Erythroblast (primary cell): ENCODE measurements around the gene DYNLRB1.
"Not testable (repeated sequence)": the region's sequence is repeated elsewhere in the genome, so short reads cannot be mapped to it uniquely, and the experiment has no call there.

Experiments
- DNase-seq, 2 experiments: peaks; one replicate each; lab custom pipeline; 2025; lab: John Stamatoyannopoulos, UW
- GATA1 ChIP-seq: IDR thresholded peaks from 2 replicates; pipeline ENCODE4 v1.6.1; 2011; ENCODE audit warnings: low read depth, mild to moderate bottlenecking, control low read depth, low read length, moderate library complexity
- POLR2A ChIP-seq: IDR thresholded peaks from 2 replicates; pipeline ENCODE4 v1.6.1; 2011; ENCODE audit warnings: mild to moderate bottlenecking, low read length

The DYNLRB1 gene

GRCh38 chr20:34495307-34495706 is 20.9 kb upstream of the DYNLRB1 start:
- DNase-seq: no peak
- TF ChIP-seq POLR2A (no peak), GATA1 (no peak)

DNA sequence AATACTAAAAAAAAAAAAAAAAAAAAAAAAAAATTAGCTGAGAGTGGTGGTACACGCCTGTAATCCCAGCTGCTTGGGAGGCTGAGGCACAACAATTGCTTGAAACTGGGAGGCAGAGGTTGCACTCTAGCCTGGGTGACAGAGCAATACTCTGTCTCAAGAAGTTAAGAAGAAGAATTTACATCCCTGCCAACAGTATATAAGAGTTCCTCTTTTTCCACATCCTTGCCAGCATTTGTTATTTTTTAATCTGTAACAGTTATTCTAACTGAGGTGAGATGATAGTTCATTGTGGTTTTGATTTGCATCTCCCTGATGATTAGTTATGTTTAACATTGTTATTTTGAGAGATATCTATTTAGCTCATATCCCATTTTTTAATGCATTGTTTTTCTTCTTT is 20.3 kb upstream of the DYNLRB1 start:
- DNase-seq: no peak
- no peak for TF ChIP-seq POLR2A
- TF ChIP-seq GATA1: no peak

- DNase-seq: not testable (repeated sequence)
Measured at GRCh38 chr20:34497596-34497995, 18.6 kb upstream of the DYNLRB1 start.

- TF ChIP-seq POLR2A: no peak
- no peak for DNase-seq
Measured at GRCh38 chr20:34500823-34501222, 15.4 kb upstream of the DYNLRB1 start.

- no peak for DNase-seq
- TF ChIP-seq GATA1 (no peak), POLR2A (no peak)
Measured at GRCh38 chr20:34506480-34506879, 9.7 kb upstream of the DYNLRB1 start.

DNA sequence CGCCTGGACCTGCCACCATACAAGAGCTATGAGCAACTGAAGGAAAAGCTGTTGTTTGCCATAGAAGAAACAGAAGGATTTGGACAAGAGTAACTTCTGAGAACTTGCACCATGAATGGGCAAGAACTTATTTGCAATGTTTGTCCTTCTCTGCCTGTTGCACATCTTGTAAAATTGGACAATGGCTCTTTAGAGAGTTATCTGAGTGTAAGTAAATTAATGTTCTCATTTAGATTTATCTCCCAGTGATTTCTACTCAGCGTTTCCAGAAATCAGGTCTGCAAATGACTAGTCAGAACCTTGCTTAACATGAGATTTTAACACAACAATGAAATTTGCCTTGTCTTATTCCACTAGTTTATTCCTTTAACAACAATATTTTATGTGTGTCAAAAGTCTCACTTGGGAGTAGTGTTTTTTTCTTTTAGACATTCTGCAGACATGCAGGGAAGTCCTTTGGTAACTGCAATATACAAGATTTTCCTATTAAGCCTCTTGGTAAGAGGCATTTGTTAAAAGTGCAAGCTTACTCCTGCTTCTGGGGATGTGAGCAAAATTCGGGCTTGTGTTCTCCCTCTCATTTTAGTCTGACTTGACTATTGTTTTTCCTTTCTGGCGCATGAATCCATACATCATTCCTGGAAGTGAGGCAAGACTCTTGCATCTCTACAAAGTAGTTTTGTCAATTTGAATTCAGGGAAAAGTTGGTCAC is 8.4 kb upstream of the DYNLRB1 start:
- DNase-seq: no peak
- TF ChIP-seq GATA1 (no peak), POLR2A (no peak)

DNA sequence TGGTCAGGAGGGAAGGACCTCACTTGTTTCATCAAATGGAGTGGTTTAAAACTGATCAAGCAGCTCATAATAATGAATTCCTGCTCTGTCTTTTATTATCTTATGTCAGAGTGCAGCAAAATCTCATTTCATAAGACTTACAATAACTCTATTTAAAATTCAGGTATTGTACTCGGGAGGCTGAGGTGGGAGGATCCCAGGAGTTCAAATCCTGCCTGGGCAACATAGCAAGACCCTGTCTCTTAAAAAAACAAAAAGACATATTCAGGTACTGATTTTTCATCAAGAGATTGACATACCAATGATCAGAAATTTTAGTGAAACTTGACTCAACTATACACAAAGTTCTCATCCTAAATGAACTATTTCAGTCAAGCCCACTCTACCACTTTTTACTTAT is 5.6 kb upstream of the DYNLRB1 start:
- TF ChIP-seq POLR2A (no peak), GATA1 (no peak)
- no peak for DNase-seq

DNA sequence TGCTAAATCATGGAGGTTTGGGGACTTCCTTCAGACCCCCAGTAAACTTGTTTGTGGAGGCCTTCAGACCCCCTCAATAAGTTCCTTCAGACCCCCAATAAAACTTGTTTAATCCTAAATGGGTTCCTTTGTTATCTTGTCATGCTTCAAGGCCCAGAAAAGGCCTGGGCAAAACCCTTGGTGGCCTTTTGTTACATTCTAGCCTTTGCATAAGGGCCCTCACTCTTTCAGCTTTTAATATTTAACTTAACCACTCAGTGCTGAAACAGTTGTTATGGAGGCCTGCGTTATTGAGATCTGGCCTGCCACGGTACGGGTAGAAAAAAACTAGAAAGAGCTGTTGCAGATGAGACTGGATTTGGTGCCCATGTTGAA is 4.3 kb upstream of the DYNLRB1 start:
- TF ChIP-seq POLR2A (no peak), GATA1 (no peak)

DNA sequence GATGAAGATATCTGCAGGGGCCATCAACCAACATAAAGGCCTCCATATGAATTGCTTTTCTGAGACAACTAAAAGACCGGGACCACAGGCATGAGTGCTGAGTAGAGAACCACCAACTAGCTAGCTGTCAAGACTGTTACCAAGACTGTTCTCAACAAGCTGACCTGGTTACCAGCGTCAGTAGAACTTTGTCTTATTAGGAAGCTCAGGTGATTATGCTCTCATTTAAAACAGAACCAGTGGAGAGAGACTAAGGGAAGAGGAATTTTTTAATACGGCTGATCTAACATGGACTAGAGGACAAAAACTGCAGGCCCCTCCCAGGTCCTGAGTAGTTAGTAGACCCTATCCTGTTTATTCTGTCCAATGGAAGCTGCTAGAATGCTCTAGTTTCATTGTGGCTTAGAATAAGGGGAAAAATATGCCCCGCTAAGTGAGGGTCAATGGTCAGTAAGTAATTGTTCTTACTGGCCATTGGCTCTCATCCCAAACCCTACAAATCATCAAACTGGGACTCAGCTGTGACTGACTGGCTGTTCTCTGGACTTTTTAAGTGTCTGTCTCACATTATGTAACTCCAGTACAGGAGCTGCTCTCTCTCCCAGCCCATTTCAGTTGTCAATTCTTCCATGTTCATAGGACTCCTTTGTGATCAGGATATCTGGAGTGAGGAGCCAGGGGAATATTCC is 3.8 kb upstream of the DYNLRB1 start:
- DNase-seq: peak; percentile 45 to 58
- TF ChIP-seq POLR2A (no peak), GATA1 (no peak)

More for the DNA sequence above, 4.3 kb upstream of the DYNLRB1 start:
- DNase-seq: peak in 1 of 2 experiments; percentile 47

- peak; percentile 66 to 91 for DNase-seq
- TF ChIP-seq POLR2A (peak; percentile 53), GATA1 (no peak)
Measured at GRCh38 chr20:34512955-34513419, 3.2 kb upstream of the DYNLRB1 start.

DNA sequence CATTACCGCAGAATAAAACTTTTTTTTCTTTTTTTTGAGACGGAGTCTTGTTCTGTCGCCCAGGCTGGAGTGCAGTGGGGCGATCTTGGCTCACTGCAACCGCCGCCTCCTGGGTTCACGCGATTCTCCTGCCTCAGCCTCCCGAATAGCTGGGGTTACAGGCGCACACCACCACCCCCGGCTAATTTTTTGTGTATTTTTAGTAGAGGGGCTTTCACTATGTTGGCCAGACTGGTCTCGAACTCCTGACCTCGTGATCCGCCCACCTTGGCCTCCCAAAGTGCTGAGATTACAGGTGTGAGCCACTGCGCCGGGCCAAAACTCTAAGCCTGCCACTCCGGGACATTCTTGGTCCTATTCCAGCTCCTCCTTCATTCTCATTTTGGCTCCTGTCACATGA is 2.2 kb upstream of the DYNLRB1 start:
- DNase-seq: not testable (repeated sequence)

GRCh38 chr20:34514897-34515483 is 1.2 kb upstream of the DYNLRB1 start:
- DNase-seq: no peak
- peak; percentile 51 for TF ChIP-seq POLR2A
- TF ChIP-seq GATA1: no peak

DNA sequence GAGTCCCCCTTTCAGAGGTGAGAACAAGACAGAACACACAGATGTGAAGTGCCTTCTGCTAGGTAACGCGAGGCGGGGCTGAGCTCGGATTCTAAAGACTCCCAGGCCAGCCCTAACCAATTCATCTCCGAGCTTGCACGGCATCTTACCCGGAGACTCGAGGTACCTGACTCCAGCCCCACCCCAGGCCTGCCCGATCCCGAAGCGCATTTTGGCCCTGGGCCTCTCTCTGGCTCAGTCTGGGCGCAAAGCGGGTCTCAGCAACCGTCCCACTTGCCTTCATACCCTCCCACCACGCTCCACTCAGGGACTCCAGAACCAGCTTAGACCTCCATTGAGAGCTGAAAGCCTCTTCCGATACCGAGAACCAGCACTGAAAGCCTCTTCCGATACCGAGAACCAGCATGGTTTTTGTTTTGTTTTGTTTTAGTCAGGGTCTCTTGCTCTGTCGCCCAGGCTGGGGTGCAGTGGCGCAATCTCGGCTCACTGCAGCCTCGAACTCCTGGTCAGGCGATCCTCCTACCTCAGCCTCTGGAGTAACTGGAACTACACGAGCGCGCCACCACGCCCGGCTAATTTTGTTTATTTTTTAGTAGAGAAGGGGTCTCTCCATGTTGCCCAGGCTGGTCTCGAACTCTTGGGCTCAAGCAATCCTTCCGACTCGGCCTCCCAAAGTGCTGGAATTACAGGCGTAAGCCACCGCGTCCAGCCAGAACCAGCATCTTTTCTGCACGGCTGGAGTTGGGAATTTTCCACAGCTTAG is 557 bp upstream of the DYNLRB1 start:
- no peak for TF ChIP-seq GATA1
- peak; percentile 7 for TF ChIP-seq POLR2A
- DNase-seq: peak; percentile 71 to 81

- TF ChIP-seq GATA1: no peak
- TF ChIP-seq POLR2A: no peak
- no peak for DNase-seq
Measured at GRCh38 chr20:34517114-34517505, 888 bp downstream of the DYNLRB1 start.

DNA sequence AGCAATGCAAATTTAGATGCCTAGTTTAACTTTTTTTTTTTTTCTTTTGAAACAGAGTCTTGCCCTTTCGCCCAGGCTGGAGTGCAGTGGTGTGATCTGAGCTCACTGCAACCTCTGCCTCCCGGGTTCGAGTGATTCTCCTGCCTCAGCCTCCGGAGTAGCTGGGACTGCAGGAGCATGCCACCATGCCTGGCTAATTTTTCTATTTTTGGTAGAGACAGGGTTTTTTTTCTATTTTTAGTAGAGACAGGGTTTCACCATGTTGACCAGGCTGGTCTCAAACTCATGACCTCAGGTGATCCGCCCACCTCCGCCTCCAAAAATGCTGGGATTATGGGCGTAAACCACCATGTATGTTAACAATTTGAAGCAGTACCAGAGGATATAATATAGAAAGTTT is 2.6 kb downstream of the DYNLRB1 start:
- not testable (repeated sequence) for DNase-seq

GRCh38 chr20:34519841-34520240 is 3.6 kb downstream of the DYNLRB1 start:
- not testable (repeated sequence) for DNase-seq
